Measurements from ENCODE around the gene OIT3.

- TF ChIP-seq, protein P1, sequence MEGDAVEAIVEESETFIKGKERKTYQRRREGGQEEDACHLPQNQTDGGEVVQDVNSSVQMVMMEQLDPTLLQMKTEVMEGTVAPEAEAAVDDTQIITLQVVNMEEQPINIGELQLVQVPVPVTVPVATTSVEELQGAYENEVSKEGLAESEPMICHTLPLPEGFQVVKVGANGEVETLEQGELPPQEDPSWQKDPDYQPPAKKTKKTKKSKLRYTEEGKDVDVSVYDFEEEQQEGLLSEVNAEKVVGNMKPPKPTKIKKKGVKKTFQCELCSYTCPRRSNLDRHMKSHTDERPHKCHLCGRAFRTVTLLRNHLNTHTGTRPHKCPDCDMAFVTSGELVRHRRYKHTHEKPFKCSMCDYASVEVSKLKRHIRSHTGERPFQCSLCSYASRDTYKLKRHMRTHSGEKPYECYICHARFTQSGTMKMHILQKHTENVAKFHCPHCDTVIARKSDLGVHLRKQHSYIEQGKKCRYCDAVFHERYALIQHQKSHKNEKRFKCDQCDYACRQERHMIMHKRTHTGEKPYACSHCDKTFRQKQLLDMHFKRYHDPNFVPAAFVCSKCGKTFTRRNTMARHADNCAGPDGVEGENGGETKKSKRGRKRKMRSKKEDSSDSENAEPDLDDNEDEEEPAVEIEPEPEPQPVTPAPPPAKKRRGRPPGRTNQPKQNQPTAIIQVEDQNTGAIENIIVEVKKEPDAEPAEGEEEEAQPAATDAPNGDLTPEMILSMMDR (IDR thresholded peaks at IDR 0.05; ENCODE audit: control extremely low read depth in 1 of 3, insufficient read depth in 1 of 3, low read depth in 1 of 3, low read length in 3 of 3): no peak
- TF ChIP-seq POLR2AphosphoS5 (IDR thresholded peaks at IDR 0.05; ENCODE audit: low read depth, low read length) (no peak), EP300 (IDR thresholded peaks at IDR 0.05; ENCODE audit: borderline replicate concordance in 1 of 2, low read depth in 2 of 2, low read length in 2 of 2) (no peak), CBX8 (IDR thresholded peaks at IDR 0.05; ENCODE audit: borderline replicate concordance, low read depth, low read length) (no peak), MAFK (IDR thresholded peaks at IDR 0.05; ENCODE audit: low read depth, low read length) (no peak)
- TF ChIP-seq, protein P2, sequence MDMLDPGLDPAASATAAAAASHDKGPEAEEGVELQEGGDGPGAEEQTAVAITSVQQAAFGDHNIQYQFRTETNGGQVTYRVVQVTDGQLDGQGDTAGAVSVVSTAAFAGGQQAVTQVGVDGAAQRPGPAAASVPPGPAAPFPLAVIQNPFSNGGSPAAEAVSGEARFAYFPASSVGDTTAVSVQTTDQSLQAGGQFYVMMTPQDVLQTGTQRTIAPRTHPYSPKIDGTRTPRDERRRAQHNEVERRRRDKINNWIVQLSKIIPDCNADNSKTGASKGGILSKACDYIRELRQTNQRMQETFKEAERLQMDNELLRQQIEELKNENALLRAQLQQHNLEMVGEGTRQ (IDR thresholded peaks at IDR 0.05; ENCODE audit: low read length): no peak
- TF ChIP-seq, protein P3, sequence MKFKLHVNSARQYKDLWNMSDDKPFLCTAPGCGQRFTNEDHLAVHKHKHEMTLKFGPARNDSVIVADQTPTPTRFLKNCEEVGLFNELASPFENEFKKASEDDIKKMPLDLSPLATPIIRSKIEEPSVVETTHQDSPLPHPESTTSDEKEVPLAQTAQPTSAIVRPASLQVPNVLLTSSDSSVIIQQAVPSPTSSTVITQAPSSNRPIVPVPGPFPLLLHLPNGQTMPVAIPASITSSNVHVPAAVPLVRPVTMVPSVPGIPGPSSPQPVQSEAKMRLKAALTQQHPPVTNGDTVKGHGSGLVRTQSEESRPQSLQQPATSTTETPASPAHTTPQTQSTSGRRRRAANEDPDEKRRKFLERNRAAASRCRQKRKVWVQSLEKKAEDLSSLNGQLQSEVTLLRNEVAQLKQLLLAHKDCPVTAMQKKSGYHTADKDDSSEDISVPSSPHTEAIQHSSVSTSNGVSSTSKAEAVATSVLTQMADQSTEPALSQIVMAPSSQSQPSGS (IDR thresholded peaks at IDR 0.05; ENCODE audit: low read length): no peak
Observed at GRCh38 chr10:72881291-72881690, 12.2 kb upstream of the OIT3 start.

Data from H1 (cell line).